NCI-H748 treated with DMSO at 0.1 percent for 48 hours (cell line): ENCODE data around the gene CAMK2B.

Source experiments
- DNase-seq: peaks from one replicate; lab custom pipeline; 2025; lab: John Stamatoyannopoulos, UW

Gene CAMK2B

DNA sequence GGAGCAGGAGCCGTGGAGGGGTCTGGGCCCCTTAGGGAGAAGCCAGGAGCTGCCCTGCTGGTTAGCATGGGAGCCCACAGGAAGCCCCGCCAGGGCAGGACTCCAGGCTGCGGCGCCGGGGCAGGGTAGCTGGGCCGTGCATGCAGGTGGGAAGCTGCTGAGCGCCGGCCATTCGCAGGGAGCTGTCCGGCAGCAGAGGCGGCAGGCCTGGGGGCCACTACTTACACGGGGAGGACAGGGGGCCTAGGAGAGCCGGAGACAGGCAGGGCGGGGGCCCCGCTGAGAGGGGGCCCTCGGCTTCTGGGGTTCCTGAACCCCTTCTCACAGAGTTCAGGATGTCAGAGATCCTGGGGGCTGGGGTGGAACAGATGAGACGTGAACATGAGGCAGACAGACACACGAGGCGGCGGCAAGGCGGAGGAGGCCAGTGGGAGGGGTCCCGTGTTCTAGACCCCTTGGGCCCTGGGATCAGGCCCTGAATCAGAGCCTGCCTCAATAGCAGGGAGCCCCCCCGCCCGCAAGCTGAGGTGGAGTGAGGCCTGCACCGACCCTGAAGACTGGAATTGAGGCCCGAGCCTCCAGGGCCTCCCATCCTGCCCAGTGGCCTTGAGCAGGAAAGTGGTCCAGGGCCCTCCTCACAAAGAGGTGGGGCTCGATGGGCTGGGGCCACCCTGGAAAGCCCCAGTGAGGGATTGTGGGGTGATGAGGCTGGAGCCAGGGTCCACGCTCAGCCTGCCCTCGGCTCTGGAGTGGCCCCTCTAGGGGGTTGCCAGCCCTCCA, 96.6 kb downstream of the CAMK2B start:
- no peak for DNase-seq

DNA sequence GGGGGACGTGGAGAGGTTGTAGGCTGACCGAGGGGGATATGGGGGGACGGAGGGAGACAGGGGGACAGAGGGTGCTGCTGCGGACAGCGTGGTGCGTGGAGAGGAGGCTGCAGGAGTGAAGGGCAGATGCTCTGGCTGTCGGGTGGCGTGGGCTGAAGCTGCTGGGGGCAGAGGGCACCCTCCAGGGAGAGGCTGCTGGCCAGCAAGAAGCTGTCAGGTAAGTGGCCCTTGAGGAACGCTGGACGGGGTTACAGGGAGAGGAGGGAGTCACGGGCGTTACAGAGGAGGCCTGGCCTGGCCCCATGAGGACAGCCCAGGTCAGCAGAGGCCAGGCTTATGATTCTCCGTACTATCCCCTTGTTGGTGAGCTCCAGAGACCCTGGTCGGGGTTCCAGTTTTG, 97.5 kb downstream of the CAMK2B start:
- DNase-seq = no peak

DNA sequence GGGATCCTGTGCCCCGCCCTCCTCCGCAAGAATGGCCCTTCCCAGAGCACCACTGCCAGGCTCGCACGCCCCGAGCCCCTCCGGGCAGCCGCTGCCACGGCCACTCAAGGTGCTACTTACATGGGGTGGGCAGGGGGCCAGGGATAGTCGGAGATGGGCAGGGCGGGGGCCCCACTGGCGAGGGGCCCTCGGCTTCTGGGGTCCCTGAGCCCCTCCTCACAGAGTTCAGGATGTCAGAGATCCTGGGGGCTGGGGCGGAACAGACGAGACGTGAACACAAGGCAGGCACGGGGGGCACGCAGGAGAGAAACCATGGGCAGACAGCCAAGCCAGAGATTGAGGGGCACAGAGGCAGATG, 99.0 kb downstream of the CAMK2B start:
- no peak for DNase-seq

DNA sequence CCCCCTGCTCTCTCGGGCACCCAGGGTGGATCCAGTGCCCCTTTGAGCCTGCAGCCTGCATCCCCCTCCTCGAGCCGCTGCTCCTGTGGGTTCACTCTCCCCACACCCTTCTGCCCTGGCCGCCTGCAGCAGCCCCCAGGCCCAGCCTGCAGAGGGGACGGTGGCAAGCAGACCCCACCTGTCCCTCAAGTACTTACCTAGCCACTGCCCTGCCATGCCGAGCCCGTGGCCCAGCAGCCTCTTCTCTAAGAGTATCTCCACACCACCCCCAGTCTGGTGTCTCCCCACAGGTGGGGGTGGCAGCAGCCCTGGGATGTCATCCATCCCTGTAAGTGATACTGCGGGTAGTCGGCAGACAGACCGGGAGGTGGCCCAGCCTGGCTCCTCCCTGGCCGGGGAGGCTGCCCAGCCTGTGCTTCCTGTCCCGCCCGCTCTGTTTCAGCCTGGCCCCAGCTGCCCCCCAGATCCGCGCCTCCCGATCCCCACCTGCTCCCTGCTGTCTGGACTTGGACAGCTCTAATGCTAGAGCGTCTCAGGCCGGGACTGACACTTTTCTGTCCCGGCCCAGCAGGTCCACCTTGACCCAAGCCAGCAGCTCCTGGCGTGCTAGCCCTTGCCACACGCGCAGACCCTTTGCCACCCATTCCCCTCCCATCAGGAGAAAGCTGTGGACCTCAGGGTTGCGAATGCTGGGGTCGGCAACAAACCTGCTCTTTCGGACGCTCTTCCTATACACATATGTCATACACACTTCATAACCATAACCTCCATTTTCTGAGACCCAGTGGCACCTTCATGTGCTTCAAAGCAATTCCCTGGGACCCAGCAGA, 99.6 kb downstream of the CAMK2B start:
- no peak for DNase-seq

DNA sequence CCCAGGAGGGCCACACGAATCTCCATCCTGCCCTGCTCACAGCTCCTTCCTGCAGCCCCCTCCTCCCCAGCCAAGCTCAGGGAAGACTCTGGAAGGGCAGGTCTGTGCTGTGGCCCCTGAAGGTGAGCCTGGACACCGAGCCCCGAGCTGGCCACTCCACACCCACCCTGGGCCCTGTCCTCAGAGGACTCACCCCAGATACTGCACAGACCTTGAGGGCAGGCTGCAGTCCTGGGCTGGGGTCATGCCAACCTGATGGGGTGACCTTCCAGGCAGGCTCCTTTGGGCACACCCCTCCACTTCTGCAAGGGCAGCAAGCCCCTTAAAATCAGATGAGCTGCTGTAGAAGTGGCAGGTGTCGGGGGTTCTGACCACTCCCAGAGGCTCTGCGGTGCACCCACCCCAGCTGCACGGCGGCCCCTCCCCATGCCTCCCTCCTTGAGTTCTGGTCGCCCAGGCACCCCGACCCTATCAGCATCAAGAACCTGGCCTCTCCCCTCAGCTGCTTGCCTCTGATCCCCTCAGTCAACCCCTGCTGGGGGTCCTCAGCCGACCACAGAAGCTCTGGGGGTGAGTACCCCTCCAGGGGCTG, 100.3 kb downstream of the CAMK2B start:
- no peak for DNase-seq

DNA sequence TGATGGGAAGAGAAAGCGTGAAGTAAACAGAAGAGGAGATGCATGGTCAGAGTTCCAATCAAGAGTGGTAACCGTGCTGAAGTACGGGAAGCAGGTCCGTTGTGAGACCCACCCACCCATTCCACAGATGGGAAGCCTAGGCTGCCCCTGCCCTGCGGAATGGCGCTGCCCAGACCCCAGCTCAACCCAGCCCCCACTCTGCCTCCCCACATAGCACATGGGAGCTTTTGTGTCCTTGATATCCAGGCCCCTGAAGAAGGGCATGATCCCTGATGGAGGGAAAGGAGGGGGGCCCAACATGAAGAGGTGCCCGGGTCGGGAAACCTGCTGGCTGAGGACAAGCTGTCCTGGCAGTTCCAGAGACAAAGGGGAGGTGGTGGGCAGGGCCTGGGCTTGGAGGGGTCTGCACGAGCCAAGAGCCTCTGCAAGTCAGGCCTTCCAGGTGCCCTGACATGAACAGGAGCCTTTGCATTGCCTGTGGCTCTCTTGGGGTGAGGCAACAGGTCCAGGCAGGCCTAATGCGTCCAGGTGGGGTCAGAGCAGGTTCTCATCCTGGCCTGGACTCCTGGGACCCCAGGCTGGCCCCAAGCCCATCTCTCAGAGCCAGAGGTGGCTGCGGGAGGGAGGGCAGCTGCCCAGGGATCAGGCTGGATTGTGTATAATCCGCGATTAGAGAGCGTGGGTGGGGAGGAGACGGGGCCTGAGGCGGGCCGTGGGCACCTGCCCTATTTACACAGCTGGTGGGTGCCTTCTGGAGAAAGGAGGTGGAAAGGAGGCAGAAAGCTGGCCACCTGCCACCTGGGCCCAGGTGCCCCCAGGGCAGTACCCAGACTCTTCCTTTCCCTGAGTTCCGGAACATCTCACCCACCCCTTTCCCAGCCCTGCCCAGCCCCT, 101.1 kb downstream of the CAMK2B start:
- DNase-seq = peak; percentile 16

DNA sequence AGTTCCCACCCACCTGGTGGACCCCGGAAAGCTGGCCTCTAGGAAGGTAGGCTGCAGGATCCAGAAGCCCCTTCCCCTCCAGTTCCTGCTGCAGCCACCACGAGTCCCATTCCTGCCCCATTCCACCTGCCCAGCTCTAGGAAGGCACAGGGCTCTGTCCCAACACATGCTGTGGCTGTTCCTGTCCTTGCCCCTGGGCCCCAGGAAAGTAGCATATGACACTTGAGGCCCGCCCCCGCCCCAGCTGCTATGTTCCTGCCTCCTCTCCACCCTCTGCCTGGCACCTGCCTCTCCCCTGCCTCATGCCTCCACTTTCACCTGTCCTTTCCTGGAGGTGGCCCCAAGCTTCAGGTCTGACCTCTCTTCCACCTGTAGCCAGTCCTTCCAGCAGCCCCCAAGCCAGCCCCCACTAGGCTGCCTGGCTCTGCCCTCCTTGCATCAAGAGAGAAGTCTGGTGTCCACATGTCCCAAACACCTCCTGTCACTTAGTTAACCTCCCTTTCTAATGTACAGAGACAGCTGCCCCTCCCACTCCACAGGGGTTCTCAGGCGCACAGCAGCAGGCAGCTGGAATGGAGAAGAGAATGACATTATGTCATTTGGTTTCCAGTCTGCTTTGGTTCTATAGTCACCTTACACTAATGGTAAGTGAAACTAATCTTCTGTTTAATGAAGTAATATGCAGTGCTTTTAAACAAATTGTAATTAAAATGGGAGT, 101.9 kb downstream of the CAMK2B start:
- peak; percentile 56 for DNase-seq

DNA sequence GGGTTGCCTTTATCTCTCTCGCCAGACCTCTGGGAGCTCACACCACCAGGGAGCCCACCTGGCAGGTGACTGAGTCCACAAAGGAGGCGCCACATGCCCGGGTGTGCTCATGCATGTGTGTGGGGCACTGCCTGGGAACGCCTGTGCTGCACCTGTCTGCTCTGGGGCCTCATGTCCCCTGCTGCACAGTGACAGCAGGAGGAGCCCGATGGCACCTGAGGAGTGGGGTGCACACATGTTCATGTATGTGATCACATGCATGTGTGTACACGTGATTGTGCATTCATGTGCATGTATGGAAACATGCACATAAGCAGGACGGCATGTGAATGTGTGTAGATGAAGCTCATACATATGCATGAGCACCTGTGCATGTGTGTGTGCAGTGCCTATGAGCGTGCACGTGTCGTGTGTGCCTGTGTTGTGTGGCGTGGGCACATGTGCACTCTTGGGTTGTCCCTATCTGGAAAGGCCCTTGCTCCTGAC, 102.6 kb downstream of the CAMK2B start:
- no peak for DNase-seq

DNA sequence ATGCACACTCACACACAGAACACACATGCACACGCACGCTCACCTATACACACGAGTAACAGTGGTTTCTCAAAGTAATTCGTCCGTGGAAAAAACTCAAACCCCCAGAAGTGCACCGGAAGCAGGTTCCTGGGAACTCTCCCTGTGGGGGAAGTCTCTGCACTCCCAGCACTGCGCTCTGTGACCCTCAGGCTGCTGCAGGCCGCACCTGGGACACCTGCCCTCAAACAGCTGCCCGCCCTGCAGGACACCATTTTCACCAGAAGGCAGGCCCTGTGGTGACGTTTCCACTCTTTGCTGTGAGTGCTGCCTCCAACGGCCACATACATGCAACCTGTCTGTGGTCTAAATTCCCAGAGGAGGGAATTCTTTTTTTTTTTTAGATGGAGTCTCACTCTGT, 103.3 kb downstream of the CAMK2B start:
- DNase-seq = no peak

DNA sequence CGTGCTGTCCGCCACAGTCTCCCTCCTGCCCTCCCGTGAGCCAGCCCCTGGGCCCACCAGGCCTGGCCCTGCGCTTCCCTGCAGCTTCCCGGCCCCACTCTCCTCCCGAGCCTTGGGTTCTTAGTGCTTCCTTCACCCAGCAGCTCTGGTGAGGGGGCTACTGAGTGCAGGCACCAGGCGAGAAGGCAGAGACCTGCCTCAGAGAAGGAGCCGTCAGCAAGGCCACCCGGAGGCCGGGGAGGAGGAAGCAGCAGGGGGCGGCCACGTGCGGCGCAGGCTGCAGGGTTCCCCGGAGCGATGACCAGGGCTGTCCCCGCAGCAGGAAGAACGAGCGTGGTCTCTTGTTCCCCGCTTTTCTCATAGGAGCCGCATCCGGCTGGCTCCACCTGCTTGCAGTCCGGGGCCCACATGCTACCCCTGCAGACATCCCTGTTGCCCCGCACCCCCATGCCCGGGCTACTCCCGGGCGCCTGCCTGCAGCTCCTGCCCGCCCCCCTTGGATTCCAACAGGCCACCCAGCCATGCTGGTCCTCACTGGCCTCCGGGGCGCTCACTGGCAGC, 104.1 kb downstream of the CAMK2B start:
- no peak for DNase-seq

DNA sequence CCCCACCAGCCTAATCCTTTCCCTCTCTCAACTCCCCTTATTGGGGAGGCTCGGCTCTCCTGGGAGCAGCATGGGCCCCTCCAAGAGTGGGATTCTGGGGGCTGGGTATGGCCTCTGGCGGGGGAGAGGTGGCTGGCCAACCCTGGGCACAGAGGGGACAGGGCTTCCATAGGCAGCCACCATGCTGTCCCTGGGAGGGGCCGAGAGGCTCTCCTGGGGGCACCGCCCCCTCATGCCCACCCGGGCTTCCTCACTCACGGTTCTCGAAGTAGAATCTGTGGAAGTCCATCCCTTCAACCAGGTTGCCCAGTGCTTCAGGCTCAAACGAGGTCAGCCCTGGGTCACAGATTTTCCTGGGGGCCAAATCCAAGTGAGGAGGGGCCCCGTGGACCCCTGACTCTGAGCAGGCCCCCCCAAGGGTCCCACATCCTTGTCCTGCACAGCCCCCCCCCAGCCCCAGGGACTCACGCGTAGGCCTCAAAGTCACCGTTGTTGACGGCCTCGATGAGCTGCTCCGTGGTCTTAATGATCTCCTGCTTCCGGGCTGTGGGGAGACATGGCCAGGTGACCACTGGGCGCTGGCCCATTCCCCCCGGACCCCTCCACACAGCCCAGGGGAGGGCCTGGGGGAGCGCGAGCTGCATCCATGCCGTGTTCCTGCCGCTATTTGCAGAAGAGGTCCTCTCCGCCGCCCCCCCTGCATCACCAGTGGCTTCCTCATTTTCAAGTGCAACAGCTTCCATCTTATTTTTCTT, 104.9 kb downstream of the CAMK2B start:
- DNase-seq = no peak

DNA sequence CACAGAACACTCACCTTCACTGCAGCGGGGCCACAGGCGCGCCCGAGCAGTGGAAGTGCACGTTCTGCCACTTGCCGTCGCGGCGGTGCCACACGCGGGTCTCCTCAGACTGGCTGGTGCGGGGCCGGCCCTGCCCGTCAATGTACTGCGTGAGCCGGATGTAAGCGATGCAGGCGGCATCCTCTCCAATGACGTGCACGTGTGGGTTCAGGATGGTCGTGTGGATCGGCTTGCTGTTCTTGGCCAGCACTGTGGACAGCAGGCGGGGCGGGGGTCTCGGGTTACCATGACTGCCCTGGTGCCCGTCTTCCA, 105.4 kb downstream of the CAMK2B start:
- DNase-seq = no peak

DNA sequence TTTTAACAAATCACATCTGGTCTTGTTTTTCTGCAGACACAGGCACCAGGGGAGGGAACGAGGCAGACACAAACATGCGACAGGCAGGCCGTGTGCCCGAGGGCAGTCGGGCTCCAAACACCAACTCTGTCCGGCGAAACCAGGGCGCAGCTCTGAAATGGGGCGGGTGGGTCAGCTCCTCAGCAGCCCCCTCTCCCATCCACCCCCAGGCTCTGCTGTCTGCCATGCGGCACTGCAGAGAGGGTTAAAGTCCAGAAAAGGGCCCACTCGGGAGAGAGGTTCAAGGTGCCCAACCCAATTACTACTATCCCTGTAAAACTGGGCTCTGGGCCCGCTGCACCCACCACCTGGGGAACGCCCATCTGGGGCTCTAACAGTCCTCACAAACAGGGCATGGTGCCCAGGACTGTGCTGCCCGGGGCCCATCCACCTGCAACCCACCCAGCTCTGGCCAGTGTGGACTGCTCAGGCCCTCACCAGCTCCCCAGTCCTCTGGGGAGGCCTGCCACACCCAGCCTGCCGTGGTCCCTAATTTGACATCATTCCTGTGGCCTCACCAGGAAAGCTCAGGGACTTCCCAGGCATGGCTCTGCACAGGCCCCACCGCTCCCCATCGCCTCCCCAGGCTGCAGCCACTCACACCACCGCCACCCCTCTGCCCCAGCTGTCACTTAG, 105.9 kb downstream of the CAMK2B start:
- no peak for DNase-seq

DNA sequence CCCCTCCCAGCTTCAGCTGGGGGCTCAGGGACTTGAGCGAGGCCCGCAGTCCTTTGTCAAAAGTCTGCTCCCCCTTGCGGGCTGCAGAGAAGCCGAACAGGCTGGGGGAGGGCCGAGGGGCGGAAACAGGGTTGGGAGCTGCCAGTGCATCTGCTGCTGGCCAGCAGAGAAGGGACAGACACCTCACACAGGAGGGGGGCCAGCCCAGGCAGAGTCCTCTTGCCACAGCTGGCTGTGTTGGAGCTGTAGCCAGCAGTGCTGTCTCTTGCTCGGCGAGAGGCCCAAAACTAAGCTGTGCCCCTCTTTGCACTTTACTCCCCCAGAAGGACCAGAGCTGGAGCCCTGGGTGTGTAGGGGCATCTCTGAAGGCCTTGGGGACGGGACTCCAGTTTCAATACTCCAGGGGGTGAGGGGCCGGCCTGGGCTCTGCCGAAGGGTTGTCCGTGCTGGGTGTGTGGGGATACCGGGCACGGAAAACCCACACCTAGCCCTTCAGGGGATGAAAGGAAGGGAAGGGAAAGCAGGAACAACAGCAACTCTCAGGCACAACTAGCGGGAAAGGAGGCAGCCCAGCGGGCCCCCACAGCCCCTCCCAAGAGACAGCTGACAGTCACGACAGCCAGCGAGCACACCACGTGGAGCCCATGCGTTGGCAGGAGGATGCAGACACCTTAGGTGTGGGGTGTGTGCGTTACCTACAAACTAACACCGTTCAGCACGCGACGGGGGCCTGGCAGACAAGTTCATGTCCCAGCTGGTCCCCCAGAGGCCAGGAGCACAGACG, 106.8 kb downstream of the CAMK2B start:
- no peak for DNase-seq

DNA sequence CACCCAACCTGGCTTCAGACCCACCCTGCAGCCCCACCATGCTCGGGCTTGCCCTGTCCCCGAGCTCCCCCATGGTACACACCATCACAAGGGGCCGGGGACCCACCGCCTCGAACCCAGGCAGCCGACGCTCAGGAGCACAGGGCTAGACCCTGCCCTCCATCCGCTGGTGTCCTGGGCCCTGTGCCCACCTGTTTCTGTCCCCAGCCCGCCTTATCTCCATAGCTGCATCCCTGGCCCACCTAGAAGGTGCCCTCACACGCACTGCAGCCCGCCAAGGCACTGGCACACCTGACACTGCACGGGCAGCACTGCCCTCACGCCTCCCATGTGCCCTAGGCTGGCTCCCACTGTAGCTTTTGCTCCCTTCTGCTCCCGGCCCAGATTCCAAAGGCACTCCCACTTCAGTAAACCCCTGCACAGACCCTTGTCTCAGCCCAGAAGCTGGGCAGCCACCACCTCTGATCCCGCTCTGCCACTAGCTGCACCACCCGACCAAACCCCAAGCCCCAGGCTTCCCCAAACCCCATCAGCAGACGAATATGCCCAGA, 107.5 kb downstream of the CAMK2B start:
- no peak for DNase-seq

DNA sequence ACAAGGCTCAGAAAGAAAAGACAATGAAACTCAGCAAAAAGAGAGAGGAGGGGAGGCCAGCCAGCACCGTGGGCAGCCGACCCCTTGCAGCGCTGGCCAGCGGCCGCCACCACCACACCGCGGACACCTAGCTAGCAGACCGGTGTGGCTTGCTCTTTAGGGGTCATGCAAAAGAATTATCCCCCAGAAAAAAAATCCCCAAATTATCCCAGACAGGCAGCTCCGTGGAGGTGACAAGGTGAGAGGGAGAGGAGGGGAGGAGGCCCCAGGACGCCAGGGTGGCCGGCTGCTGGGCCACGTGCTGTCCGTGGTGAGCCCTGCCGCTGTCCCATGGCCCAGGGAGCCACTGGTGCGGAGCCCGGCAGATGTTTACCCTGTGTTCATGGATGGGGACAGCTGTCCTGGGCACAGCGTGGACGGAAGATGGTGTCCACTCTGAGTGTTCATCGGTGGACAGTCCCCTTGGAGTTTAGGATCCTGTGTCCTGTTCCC, 108.1 kb downstream of the CAMK2B start:
- no peak for DNase-seq

DNA sequence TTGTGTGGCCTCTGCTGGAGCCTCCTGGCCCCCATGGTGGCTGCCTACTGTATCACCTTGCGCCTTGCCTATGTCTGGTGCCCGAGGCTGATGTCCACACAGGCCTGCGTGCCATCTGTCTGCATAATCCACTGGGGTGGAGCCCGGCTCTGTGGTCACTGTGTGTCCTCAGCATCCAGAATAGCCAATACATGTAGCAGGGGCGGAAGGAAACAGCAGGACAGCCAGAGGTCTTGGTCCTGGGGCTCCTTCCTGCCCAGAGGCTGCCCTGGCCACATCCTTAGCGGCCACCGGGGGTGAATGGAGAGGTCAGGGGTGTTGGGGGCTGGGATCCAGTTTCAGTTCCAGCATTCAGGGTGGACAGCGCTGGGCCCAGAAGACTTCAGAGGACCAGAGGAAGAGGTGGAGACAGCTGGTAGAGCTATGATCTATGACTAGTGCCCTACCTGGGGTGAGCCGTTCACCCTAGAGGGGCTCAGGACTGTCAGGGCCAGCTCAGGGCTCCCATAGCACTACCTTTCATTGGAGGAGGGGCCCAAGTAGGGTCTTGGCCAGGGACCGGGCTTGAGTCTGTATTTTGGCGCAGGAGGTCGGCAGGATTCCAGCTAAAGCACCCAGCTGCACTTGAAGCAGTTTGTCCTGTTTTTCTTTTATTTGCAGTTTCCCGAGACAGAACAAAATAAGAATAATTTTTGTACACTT, 108.7 kb downstream of the CAMK2B start:
- DNase-seq = no peak

DNA sequence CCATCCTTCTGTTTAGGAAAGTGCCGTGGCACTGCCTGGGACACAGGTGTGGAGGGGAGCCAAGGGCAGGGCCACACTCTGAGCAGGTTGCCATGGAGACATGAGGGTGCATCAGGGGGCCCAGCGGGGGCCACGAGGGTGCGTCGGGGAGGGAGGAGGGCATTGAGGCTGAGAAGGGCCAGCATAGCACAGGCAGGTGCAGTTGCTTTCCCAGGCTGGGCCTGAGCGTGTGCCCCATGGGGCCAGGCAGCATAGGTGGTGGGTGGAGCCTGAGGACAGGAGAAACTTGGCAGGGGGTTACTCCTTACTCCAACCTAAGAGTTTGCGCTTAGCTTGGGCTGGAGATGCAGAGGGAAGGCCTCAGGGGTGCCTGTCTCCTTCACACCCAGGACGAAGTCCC, 109.4 kb downstream of the CAMK2B start:
- no peak for DNase-seq
